SU-DHL-6 (cell line): ENCODE results near the gene MAPKBP1.

Experiments used
- H2AFZ ChIP-seq: fragments of 200-600 bp; sonication (generic); 2 replicates; pipeline ENCODE4 v1.6.1; 2014; ENCODE audit warnings: low read depth, mild to moderate bottlenecking, moderate library complexity, mixed read lengths, antibody characterized with exemption, low read length; ENCODE audit not compliant: severe bottlenecking
- H3F3A ChIP-seq: fragments of 200-600 bp; shearing (Covaris generic); 2 replicates; pipeline ENCODE4 v1.6.0; 2016; ENCODE audit warnings: antibody characterized with exemption, mild to moderate bottlenecking; ENCODE audit not compliant: insufficient read depth
- H3K27ac ChIP-seq: fragments of 200-600 bp; sonication (generic); 2 replicates; pipeline ENCODE4 v1.5.1; 2016; ENCODE audit warnings: low read depth, mild to moderate bottlenecking, low read length, moderate library complexity, mixed read lengths
- H3K27me3 ChIP-seq: fragments of 200-600 bp; sonication (generic), shearing (Covaris generic); 2 replicates; pipeline ENCODE4 v1.6.0; 2014; ENCODE audit warnings: mild to moderate bottlenecking, low read length
- H3K36me3 ChIP-seq: fragments of 200-600 bp; sonication (generic); 2 replicates; pipeline ENCODE4 v1.6.1; 2014; ENCODE audit warnings: mild to moderate bottlenecking, low read length, mixed read lengths
- H3K4me2 ChIP-seq: fragments of 300-600, 200-600 bp; shearing (Covaris generic), sonication (generic); 2 replicates; pipeline ENCODE4 v1.6.0; 2014; ENCODE audit warnings: low read length, low read depth, mild to moderate bottlenecking; ENCODE audit not compliant: poor library complexity, severe bottlenecking
- H3K4me3 ChIP-seq: fragments of 200-600 bp; sonication (generic); 2 replicates; pipeline ENCODE4 v1.5.1; 2014; ENCODE audit warnings: antibody characterized with exemption, low read length, mild to moderate bottlenecking, mixed read lengths; ENCODE audit not compliant: insufficient read depth, poor library complexity, severe bottlenecking
- H3K79me2 ChIP-seq: fragments of 200-600 bp; sonication (generic); 2 replicates; pipeline ENCODE4 v1.6.1; 2014; ENCODE audit warnings: mild to moderate bottlenecking, low read length, moderate library complexity; ENCODE audit not compliant: insufficient read depth
- H3K9ac ChIP-seq: fragments of 200-600 bp; sonication (generic); 2 replicates; pipeline ENCODE4 v1.7.0; 2014; ENCODE audit warnings: mild to moderate bottlenecking, low read length
- H3K9me2 ChIP-seq: fragments of 200-600 bp; sonication (generic); replicated peaks from 2 replicates; pipeline ENCODE4 v1.6.1; 2014; ENCODE audit warnings: low read length; ENCODE audit not compliant: insufficient read depth
- H3K9me3 ChIP-seq: fragments of 200-600 bp; sonication (generic); 2 replicates; pipeline ENCODE4 v1.6.1; 2014; ENCODE audit warnings: low read length, mixed read lengths; ENCODE audit not compliant: insufficient read depth
- H4K20me1 ChIP-seq: fragments of 200-600 bp; sonication (generic); 2 replicates; pipeline ENCODE4 v1.6.1; 2014; ENCODE audit warnings: low read depth, mild to moderate bottlenecking, antibody characterized with exemption, low read length, moderate library complexity, mixed read lengths
- CTCF ChIP-seq: fragments of 200-600 bp; sonication (generic); IDR thresholded peaks from one replicate; pipeline ENCODE4 v1.5.1; 2017; ENCODE audit warnings: antibody characterized with exemption, mild to moderate bottlenecking, low read length, moderate library complexity; ENCODE audit not compliant: insufficient read depth, poor library complexity, severe bottlenecking
- EZH2phosphoT487 ChIP-seq: fragments of 200-600 bp; sonication (generic), shearing (Covaris generic); conservative IDR thresholded peaks from 2 replicates; pipeline ENCODE4 v1.6.1; 2018; ENCODE audit warnings: mild to moderate bottlenecking, antibody characterized with exemption, low read length, moderate library complexity, mixed read lengths

Gene MAPKBP1

GRCh38 chr15:41874736-41875135 is 100.5 kb downstream of the MAPKBP1 start:
- Histone ChIP-seq H3K79me2 (no peaks in the 10 kb centered on the region), H3F3A (no peaks in the 10 kb centered on the region), H3K9me3 (no peaks in the 10 kb centered on the region), H4K20me1 (no peaks in the 10 kb centered on the region), H2AFZ (no peak overlapping the region), H3K9ac (no peak overlapping the region), H3K36me3 (no peaks in the 10 kb centered on the region), H3K4me3 (no peak overlapping the region), H3K9me2 (no peaks in the 10 kb centered on the region), H3K4me2 (no peak overlapping the region), H3K27me3 (no peaks in the 10 kb centered on the region), H3K27ac (no peak overlapping the region)
- TF ChIP-seq CTCF = no peak
- no peak for TF ChIP-seq EZH2phosphoT487

- H3K36me3 ChIP-seq = no peaks in the 10 kb centered on the region
- H3F3A ChIP-seq = no peaks in the 10 kb centered on the region
- no peaks in the 10 kb centered on the region for H4K20me1 ChIP-seq
- H3K27me3 ChIP-seq = no peaks in the 10 kb centered on the region
- no peak overlapping the region for H3K4me2 ChIP-seq
- H3K9ac ChIP-seq = no peak overlapping the region
- H3K27ac ChIP-seq = no peak overlapping the region
- no peak overlapping the region for H2AFZ ChIP-seq
- H3K4me3 ChIP-seq = no peak overlapping the region
- no peaks in the 10 kb centered on the region for H3K9me2 ChIP-seq
- TF ChIP-seq EZH2phosphoT487 = no peak
- TF ChIP-seq CTCF = no peak
- no peaks in the 10 kb centered on the region for H3K79me2 ChIP-seq
- no peaks in the 10 kb centered on the region for H3K9me3 ChIP-seq
These were observed 101.7 kb downstream of the MAPKBP1 start for GRCh38 chr15:41876007-41876406.

- Histone ChIP-seq H3K27ac (no peak overlapping the region), H3F3A (no peaks in the 10 kb centered on the region)
These were observed 102.4 kb downstream of the MAPKBP1 start for GRCh38 chr15:41876689-41877088.

More at GRCh38 chr15:41876689-41877088, 102.4 kb downstream of the MAPKBP1 start:
- Histone ChIP-seq H3K4me2 (no peak overlapping the region), H3K4me3 (no peak overlapping the region), H3K9ac (no peak overlapping the region), H3K36me3 (no peaks in the 10 kb centered on the region), H3K27me3 (no peaks in the 10 kb centered on the region), H3K79me2 (no peaks in the 10 kb centered on the region), H2AFZ (no peak overlapping the region), H3K9me2 (no peaks in the 10 kb centered on the region), H4K20me1 (no peaks in the 10 kb centered on the region), H3K9me3 (no peaks in the 10 kb centered on the region)
- no peak for TF ChIP-seq CTCF
- no peak for TF ChIP-seq EZH2phosphoT487
